HUES6 (cell line): Measurements from ENCODE around the gene FOLR3.
"Not testable (repeated sequence)": the region's sequence is repeated elsewhere in the genome, so short reads cannot be mapped to it uniquely, and the experiment has no call there.

Experiments
- H3K27ac ChIP-seq: 2 replicates; pipeline ENCODE4 v1.7.0; 2013; ENCODE audit warnings: low read depth, mild to moderate bottlenecking, low read length, inconsistent platforms
- H3K27me3 ChIP-seq: 2 replicates; pipeline ENCODE4 v1.6.1; 2013; ENCODE audit warnings: low read length; ENCODE audit not compliant: control insufficient read depth, insufficient read depth
- H3K36me3 ChIP-seq: 2 replicates; pipeline ENCODE4 v1.6.1; 2013; ENCODE audit warnings: low read length; ENCODE audit not compliant: control insufficient read depth, insufficient read depth
- H3K4me1 ChIP-seq: 2 replicates; pipeline ENCODE4 v1.6.1; 2013; ENCODE audit warnings: low read length; ENCODE audit not compliant: control insufficient read depth, insufficient read depth
- H3K4me3 ChIP-seq: 2 replicates; pipeline ENCODE4 v1.5.1; 2013; ENCODE audit warnings: low read depth, low read length
- H3K9ac ChIP-seq: one replicate; pipeline ENCODE4 v1.6.1; 2013; ENCODE audit warnings: mild to moderate bottlenecking, low read length
- H3K9me3 ChIP-seq: 2 replicates; pipeline ENCODE4 v1.6.1; 2013; ENCODE audit warnings: low read depth, low read length; ENCODE audit not compliant: control insufficient read depth, insufficient read depth

FOLR3 gene

DNA sequence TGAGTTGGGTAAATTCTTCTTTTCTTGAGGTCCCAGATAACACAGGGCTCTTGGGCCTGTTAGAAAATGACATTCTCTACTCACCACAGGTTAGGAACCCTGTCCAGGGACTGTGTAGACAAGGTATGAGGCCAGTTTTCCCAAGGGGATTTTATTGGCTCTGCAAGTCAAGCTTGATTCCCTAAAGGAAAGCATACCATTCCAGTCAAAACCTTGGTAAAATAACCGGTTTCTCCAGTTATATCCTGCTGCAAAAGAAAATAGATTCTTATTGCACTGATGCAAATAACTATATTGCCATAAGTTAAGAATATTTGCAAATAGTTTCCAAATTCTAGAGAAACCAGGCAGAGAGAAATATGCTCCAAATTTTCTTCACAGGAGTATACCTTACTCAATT, 9.6 kb upstream of the FOLR3 start:
- H3K27ac ChIP-seq = no peak overlapping the region
- H3K36me3 ChIP-seq = no peaks in the 10 kb centered on the region
- no peak overlapping the region for H3K4me3 ChIP-seq
- H3K9ac ChIP-seq = no peak overlapping the region
- peaks cover 28% of the 10 kb centered on the region for H3K9me3 ChIP-seq
- H3K27me3 ChIP-seq = no peaks in the 10 kb centered on the region
- H3K4me1 ChIP-seq = no peaks in the 10 kb centered on the region

- H3K36me3 ChIP-seq = no peaks in the 10 kb centered on the region
- H3K27me3 ChIP-seq = peaks cover under 1% of the 10 kb centered on the region; the same call in 1 of the 2 replicates
- peaks cover 28% of the 10 kb centered on the region for H3K9me3 ChIP-seq
- H3K4me3 ChIP-seq = no peak overlapping the region
- no peak overlapping the region for H3K27ac ChIP-seq
- H3K9ac ChIP-seq = no peak overlapping the region
- H3K4me1 ChIP-seq = no peaks in the 10 kb centered on the region
Measured at GRCh38 chr11:72127923-72128322, 7.6 kb upstream of the FOLR3 start.

DNA sequence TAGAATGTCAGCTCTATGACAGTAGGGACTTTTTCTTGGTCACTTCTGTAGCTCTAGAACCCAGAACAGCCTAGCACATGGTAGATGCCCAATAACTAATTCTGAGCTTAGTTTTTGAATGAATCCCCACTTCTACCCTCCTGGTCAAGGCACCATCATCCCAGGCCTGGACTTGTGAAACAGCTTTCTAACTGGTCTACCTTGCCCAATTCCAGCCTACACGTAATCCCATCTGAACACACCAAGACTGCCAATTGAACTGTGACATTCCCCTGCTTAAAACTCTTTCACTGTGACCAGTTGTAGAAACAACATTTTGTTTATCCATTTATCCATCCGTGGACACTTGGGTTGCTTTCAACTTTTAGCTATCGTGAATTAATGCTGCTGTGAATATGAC, 6.1 kb upstream of the FOLR3 start:
- Histone ChIP-seq H3K9me3 (peaks cover 27% of the 10 kb centered on the region), H3K27ac (no peak overlapping the region), H3K27me3 (peaks cover 4% of the 10 kb centered on the region), H3K4me3 (no peak overlapping the region), H3K4me1 (no peaks in the 10 kb centered on the region), H3K36me3 (no peaks in the 10 kb centered on the region), H3K9ac (no peak overlapping the region)

GRCh38 chr11:72132646-72133045, 2.9 kb upstream of the FOLR3 start:
- Histone ChIP-seq H3K9ac (no peak overlapping the region), H3K27ac (no peak overlapping the region), H3K27me3 (peaks cover 4% of the 10 kb centered on the region), H3K36me3 (no peaks in the 10 kb centered on the region), H3K9me3 (peaks cover 17% of the 10 kb centered on the region), H3K4me1 (no peaks in the 10 kb centered on the region), H3K4me3 (no peak overlapping the region)

DNA sequence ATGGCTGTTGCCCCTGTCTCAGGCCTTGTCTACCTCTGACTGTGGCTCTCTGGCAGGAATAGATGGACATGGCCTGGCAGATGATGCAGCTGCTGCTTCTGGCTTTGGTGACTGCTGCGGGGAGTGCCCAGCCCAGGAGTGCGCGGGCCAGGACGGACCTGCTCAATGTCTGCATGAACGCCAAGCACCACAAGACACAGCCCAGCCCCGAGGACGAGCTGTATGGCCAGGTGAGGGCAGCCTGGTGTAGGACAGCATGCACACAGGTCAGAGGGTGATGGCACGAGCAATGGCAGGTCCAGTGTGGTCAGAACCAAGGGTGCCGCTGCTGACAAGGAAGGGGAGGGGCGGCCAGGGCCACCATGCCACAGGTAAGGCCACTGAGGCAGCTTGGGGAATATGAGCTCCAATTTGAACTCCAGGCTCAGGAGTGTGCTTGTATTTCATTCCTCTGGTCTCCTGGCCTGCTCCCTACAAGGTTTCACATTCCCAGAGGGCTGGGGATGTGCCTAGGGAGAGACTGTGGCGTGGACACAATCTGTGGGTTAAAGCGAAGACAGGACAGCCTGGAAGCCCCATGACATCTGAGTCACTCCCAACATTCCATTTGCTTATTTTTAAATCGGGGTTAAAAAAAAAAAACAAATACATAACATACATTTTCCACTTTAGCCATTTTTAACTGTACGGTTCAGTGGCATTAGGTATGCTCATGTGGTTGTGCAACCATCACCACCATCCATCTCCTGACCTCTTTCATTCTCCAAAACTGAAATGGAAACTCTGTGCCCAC, 562 bp downstream of the FOLR3 start:
- Histone ChIP-seq H3K4me3 (no peak overlapping the region), H3K27me3 (peaks cover 5% of the 10 kb centered on the region), H3K27ac (no peak overlapping the region)

DNA sequence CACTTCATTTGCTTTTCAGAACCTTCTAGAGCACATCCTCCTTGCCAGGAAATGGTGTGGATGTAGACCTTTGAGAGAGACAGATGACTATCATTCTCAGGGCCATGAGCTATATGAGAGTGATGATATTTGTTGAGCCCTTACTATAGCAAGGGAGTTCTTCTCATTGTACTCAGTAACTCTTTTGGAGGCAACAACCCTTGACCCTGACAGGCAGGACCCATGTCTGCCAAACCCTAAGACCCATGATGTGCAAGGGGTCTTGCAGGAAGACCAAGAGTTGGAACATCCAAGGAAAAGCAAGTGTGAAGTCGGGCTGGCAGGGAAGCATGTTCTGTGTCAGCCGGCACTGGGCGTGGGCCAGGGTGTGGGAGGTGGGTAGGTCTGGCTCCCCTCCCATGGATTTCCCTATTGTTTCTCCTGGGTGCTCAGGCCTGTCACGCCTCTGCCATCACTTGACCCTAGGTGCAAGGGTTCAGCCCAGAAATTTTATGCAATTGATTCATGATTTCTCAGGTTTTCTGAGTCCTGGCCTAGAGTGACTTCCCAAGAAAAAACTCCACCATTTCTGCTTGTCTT, 1.2 kb downstream of the FOLR3 start:
- H3K9ac ChIP-seq = no peak overlapping the region
- H3K27ac ChIP-seq = no peak overlapping the region
- peaks cover 4% of the 10 kb centered on the region; the same call in 1 of the 2 replicates for H3K4me1 ChIP-seq
- peaks cover 8% of the 10 kb centered on the region for H3K27me3 ChIP-seq
- no peak overlapping the region for H3K4me3 ChIP-seq
- no peaks in the 10 kb centered on the region for H3K36me3 ChIP-seq
- no peaks in the 10 kb centered on the region for H3K9me3 ChIP-seq

More for the DNA sequence above, 562 bp downstream of the FOLR3 start:
- H3K9ac ChIP-seq = no peak overlapping the region
- no peaks in the 10 kb centered on the region for H3K36me3 ChIP-seq
- no peaks in the 10 kb centered on the region for H3K9me3 ChIP-seq
- peaks cover 2% of the 10 kb centered on the region; the same call in 1 of the 2 replicates for H3K4me1 ChIP-seq

- H3K9ac ChIP-seq = no peak overlapping the region
- no peak overlapping the region for H3K27ac ChIP-seq
- no peaks in the 10 kb centered on the region for H3K9me3 ChIP-seq
- H3K4me1 ChIP-seq = peaks cover 4% of the 10 kb centered on the region; the same call in 1 of the 2 replicates
- H3K27me3 ChIP-seq = peaks cover 3% of the 10 kb centered on the region; the same call in 1 of the 2 replicates
- H3K36me3 ChIP-seq = no peaks in the 10 kb centered on the region
- no peak overlapping the region for H3K4me3 ChIP-seq
Measured at GRCh38 chr11:72138821-72139390, 3.4 kb downstream of the FOLR3 start.

GRCh38 chr11:72139500-72139899, 4.0 kb downstream of the FOLR3 start:
- Histone ChIP-seq H3K27me3 (peaks cover 3% of the 10 kb centered on the region; the same call in 1 of the 2 replicates), H3K4me3 (no peak overlapping the region), H3K9ac (no peak overlapping the region), H3K36me3 (no peaks in the 10 kb centered on the region), H3K9me3 (no peaks in the 10 kb centered on the region), H3K4me1 (peaks cover 4% of the 10 kb centered on the region; the same call in 1 of the 2 replicates), H3K27ac (no peak overlapping the region)

GRCh38 chr11:72140661-72141060, 5.1 kb downstream of the FOLR3 start:
- Histone ChIP-seq H3K27ac (no peak overlapping the region), H3K9ac (no peak overlapping the region), H3K27me3 (peaks cover 3% of the 10 kb centered on the region; the same call in 1 of the 2 replicates), H3K9me3 (no peaks in the 10 kb centered on the region), H3K4me1 (peaks cover 4% of the 10 kb centered on the region; the same call in 1 of the 2 replicates), H3K4me3 (no peak overlapping the region), H3K36me3 (no peaks in the 10 kb centered on the region)

- Histone ChIP-seq H3K27me3 (peaks cover 3% of the 10 kb centered on the region; the same call in 1 of the 2 replicates), H3K4me1 (peaks cover 4% of the 10 kb centered on the region; the same call in 1 of the 2 replicates), H3K9me3 (no peaks in the 10 kb centered on the region), H3K4me3 (no peak overlapping the region), H3K36me3 (no peaks in the 10 kb centered on the region), H3K27ac (no peak overlapping the region), H3K9ac (no peak overlapping the region)
Measured at GRCh38 chr11:72141066-72141465, 5.5 kb downstream of the FOLR3 start.

GRCh38 chr11:72142086-72142485, 6.6 kb downstream of the FOLR3 start:
- not testable (repeated sequence) for H3K27me3 ChIP-seq, H3K9me3 ChIP-seq, H3K9ac ChIP-seq, H3K4me3 ChIP-seq, H3K36me3 ChIP-seq, H3K27ac ChIP-seq, H3K4me1 ChIP-seq
